SH-SY5Y (cell line): ENCODE measurements around the gene MRPS22.

ENCODE experiments used
- GATA2 ChIP-seq: IDR thresholded peaks from 2 replicates; pipeline ENCODE4 v1.6.1; 2011; ENCODE audit warnings: mild to moderate bottlenecking, low read depth, low read length
- GATA3 ChIP-seq: IDR thresholded peaks from 2 replicates; pipeline ENCODE4 v1.6.1; 2011; ENCODE audit warnings: low read depth, mild to moderate bottlenecking, low read length, moderate library complexity

GRCh38 chr3:139358841-139359562 is 15.2 kb downstream of the MRPS22 start:
- no peak for TF ChIP-seq GATA3
- no peak for TF ChIP-seq GATA2
